WTC11 (cell line): ENCODE measurements around the gene CDK5. TPM values are rescaled to one million over a fixed set of nuclear protein-coding genes. Genes with fewer than 3 reads are reported as not detected.

Experiments used
- ATAC-seq: fragments of 200-7000 bp; cut with Tn5 transposase; 2 replicates; pipeline ENCODE4 v1.10.0; 2021; ENCODE audit warnings: mild to moderate bottlenecking, moderate library complexity
- CTCF ChIA-PET: fragments of 300-600 bp; sonication (Branson Sonifier 250); formaldehyde crosslinking; loops from one replicate; lab custom pipeline; 2021; ENCODE audit warnings: antibody characterized with exemption; lab: Charles Lee
- POLR2A ChIA-PET: fragments of 350-600 bp; sonication (Branson Sonifier 250); formaldehyde crosslinking; loops from one replicate; lab custom pipeline; 2021; ENCODE audit warnings: antibody characterized with exemption; lab: Charles Lee
- DNase-seq: peaks from one replicate; pipeline ENCODE4 v3.0.0; 2021; ENCODE audit warnings: low spot score
- H3K27ac Mint-ChIP-seq: 2 replicates; pipeline ENCODE4 v1.8.0; 2021; ENCODE audit warnings: mixed read lengths
- H3K27me3 Mint-ChIP-seq: 2 replicates; pipeline ENCODE4 v1.8.0; 2021; ENCODE audit warnings: low read depth, mild to moderate bottlenecking, moderate library complexity, mixed read lengths
- H3K36me3 Mint-ChIP-seq: 2 replicates; pipeline ENCODE4 v1.8.0; 2021; ENCODE audit warnings: mixed read lengths
- H3K4me1 Mint-ChIP-seq: 2 replicates; pipeline ENCODE4 v1.8.0; 2022; ENCODE audit warnings: mixed read lengths
- H3K4me3 Mint-ChIP-seq: 2 replicates; pipeline ENCODE4 v1.8.0; 2021; ENCODE audit warnings: mild to moderate bottlenecking, moderate library complexity, mixed read lengths
- H3K9me3 Mint-ChIP-seq: 2 replicates; pipeline ENCODE4 v1.8.0; 2021; ENCODE audit warnings: mixed read lengths
- CDX4 ChIP-seq: fragments of 250-450 bp; sonication (Bioruptor Pico); IDR thresholded peaks from 2 replicates; pipeline ENCODE4 v1.9.0; 2021; ENCODE audit warnings: moderate library complexity, mild to moderate bottlenecking, inconsistent platforms, borderline replicate concordance
- CTCF ChIP-seq: fragments of 200-600 bp; IDR thresholded peaks from 2 replicates; pipeline ENCODE4 v1.8.0; 2022; ENCODE audit warnings: antibody characterized with exemption
- E2F5 ChIP-seq: sonication (generic); formaldehyde crosslinking; IDR thresholded peaks from 2 replicates; pipeline ENCODE4 v1.8.1; 2022; ENCODE audit warnings: mild to moderate bottlenecking, moderate library complexity, missing genetic modification reagents
- FOXP1 ChIP-seq: sonication (generic); formaldehyde crosslinking; IDR thresholded peaks from 2 replicates; pipeline ENCODE4 v1.8.0; 2022; ENCODE audit warnings: missing genetic modification reagents, mild to moderate bottlenecking, moderate library complexity, borderline replicate concordance
- GTF2I ChIP-seq: fragments of 250-450 bp; sonication (Bioruptor Pico); conservative IDR thresholded peaks from 2 replicates; pipeline ENCODE4 v1.4.0; 2021; ENCODE audit warnings: mild to moderate bottlenecking
- IRF2 ChIP-seq: sonication (generic); formaldehyde crosslinking; IDR thresholded peaks from 2 replicates; pipeline ENCODE4 v1.8.0; 2022; ENCODE audit warnings: low read depth, missing genetic modification reagents, borderline replicate concordance
- JAZF1 ChIP-seq: fragments of 250-450 bp; sonication (Bioruptor Pico); IDR thresholded peaks from 2 replicates; pipeline ENCODE4 v1.9.0; 2021; ENCODE audit warnings: moderate library complexity, mild to moderate bottlenecking, inconsistent platforms
- JUN ChIP-seq: sonication (generic); formaldehyde crosslinking; IDR thresholded peaks from 2 replicates; pipeline ENCODE4 v1.8.0; 2023; ENCODE audit warnings: mild to moderate bottlenecking, missing genetic modification reagents
- MXD4 ChIP-seq: fragments of 250-450 bp; sonication (Bioruptor Pico); IDR thresholded peaks from 2 replicates; pipeline ENCODE4 v1.8.0; 2021; ENCODE audit warnings: mild to moderate bottlenecking, moderate library complexity, borderline replicate concordance
- NR1H2 ChIP-seq: sonication (generic); formaldehyde crosslinking; IDR thresholded peaks from 2 replicates; pipeline ENCODE4 v1.9.0; 2021; ENCODE audit warnings: mild to moderate bottlenecking, moderate library complexity, missing genetic modification reagents
- NR2C2 ChIP-seq: sonication (generic); formaldehyde crosslinking; IDR thresholded peaks from 2 replicates; pipeline ENCODE4 v1.8.0; 2022; ENCODE audit warnings: mild to moderate bottlenecking, missing genetic modification reagents
- PRDM15 ChIP-seq: sonication (generic); formaldehyde crosslinking; IDR thresholded peaks from 2 replicates; pipeline ENCODE4 v1.8.0; 2022; ENCODE audit warnings: missing genetic modification reagents
- SP1 ChIP-seq: sonication (generic); formaldehyde crosslinking; conservative IDR thresholded peaks from 2 replicates; pipeline ENCODE4 v1.8.1; 2022; ENCODE audit warnings: missing genetic modification reagents
- STAT6 ChIP-seq: sonication (generic); formaldehyde crosslinking; conservative IDR thresholded peaks from 2 replicates; pipeline ENCODE4 v1.8.1; 2023; ENCODE audit warnings: mild to moderate bottlenecking, low read depth, missing genetic modification reagents, moderate library complexity
- TEAD4 ChIP-seq: sonication (generic); formaldehyde crosslinking; IDR thresholded peaks from 2 replicates; pipeline ENCODE4 v1.8.0; 2022; ENCODE audit warnings: mild to moderate bottlenecking, missing genetic modification reagents
- TP53 ChIP-seq: sonication (generic); formaldehyde crosslinking; IDR thresholded peaks from 2 replicates; pipeline ENCODE4 v1.8.1; 2023; ENCODE audit warnings: mild to moderate bottlenecking, missing genetic modification reagents
- ZBTB21 ChIP-seq: sonication (generic); formaldehyde crosslinking; IDR thresholded peaks from 2 replicates; pipeline ENCODE4 v1.8.1; 2023; ENCODE audit warnings: mild to moderate bottlenecking, missing genetic modification reagents, borderline replicate concordance
- ZBTB43 ChIP-seq: sonication (generic); formaldehyde crosslinking; IDR thresholded peaks from 2 replicates; pipeline ENCODE4 v1.8.1; 2023; ENCODE audit warnings: mild to moderate bottlenecking, missing genetic modification reagents
- ZNF121 ChIP-seq: sonication (generic); formaldehyde crosslinking; IDR thresholded peaks from 2 replicates; pipeline ENCODE4 v1.8.0; 2023; ENCODE audit warnings: missing genetic modification reagents
- ZNF423 ChIP-seq: fragments of 250-450 bp; sonication (Bioruptor Pico); IDR thresholded peaks from 2 replicates; pipeline ENCODE4 v2.1.2; 2022; ENCODE audit warnings: mild to moderate bottlenecking, moderate library complexity
- total RNA-seq: library from RNA; stranded (reverse); gene quantifications from 3 replicates; pipeline ENCODE4 v1.2.3, GENCODE V29; 2021

Gene CDK5
- total RNA-seq, 1 experiment from 2014 or later: 27.8 TPM

- TF ChIP-seq TP53 (CRISPR knock-in tag): no peak
- TF ChIP-seq ZNF423 (CRISPR knock-in tag): no peak
- no peak for TF ChIP-seq CTCF
Observed at GRCh38 chr7:151007469-151007898, 50.2 kb downstream of the CDK5 start (continued).

- H3K4me1 Mint-ChIP-seq: peaks cover 25% of the 10 kb centered on the region
- peaks cover 3% of the 10 kb centered on the region for H3K27me3 Mint-ChIP-seq
Observed at GRCh38 chr7:151006590-151007300, 51.0 kb downstream of the CDK5 start.

GRCh38 chr7:151005566-151005965, 52.1 kb downstream of the CDK5 start:
- no peak for DNase-seq
- POLR2A ChIA-PET: no interaction called here
- TF ChIP-seq IRF2 (CRISPR knock-in tag) (no peak), SP1 (no peak), TEAD4 (CRISPR knock-in tag) (no peak), PRDM15 (peak; percentile 54), NR1H2 (CRISPR knock-in tag) (no peak), STAT6 (no peak)
- Mint-ChIP-seq H3K9me3 (no peaks in the 10 kb centered on the region), H3K36me3 (no peaks in the 10 kb centered on the region), H3K4me3 (no peak overlapping the region), H3K27me3 (no peaks in the 10 kb centered on the region), H3K4me1 (peaks cover 19% of the 10 kb centered on the region), H3K27ac (no peak overlapping the region)
- ATAC-seq: no peak
- CTCF ChIA-PET: interaction anchor here (1.2 to 6.0 kb wide), 5 partner anchors 8 to 42 kb away, joined by 3 to 65 read pairs (median 5); no protein-coding TSS in a partner anchor

More at GRCh38 chr7:151006590-151007300, 51.0 kb downstream of the CDK5 start:
- TF ChIP-seq ZBTB43 (no peak), NR2C2 (no peak), ZBTB21 (no peak), MXD4 (CRISPR knock-in tag) (no peak), FOXP1 (no peak), JUN (CRISPR knock-in tag) (no peak), GTF2I (CRISPR knock-in tag) (no peak), IRF2 (CRISPR knock-in tag) (no peak), ZNF121 (no peak), JAZF1 (CRISPR knock-in tag) (no peak), E2F5 (CRISPR knock-in tag) (no peak), CDX4 (CRISPR knock-in tag) (no peak)
- TF ChIP-seq, all 79 proteins: peak for 0
- H3K9me3 Mint-ChIP-seq: no peaks in the 10 kb centered on the region
- no peak overlapping the region for H3K4me3 Mint-ChIP-seq
- no peaks in the 10 kb centered on the region for H3K36me3 Mint-ChIP-seq
- no peak for ATAC-seq
- POLR2A ChIA-PET: no interaction called here
- DNase-seq: no peak
- CTCF ChIA-PET: interaction anchor here (1.7 to 6.4 kb wide), 7 partner anchors 12 to 105 kb away, joined by 4 to 112 read pairs (median 39); no protein-coding TSS in a partner anchor
- H3K27ac Mint-ChIP-seq: no peak overlapping the region
